ENCODE data around the gene TSC22D2. TPM values are rescaled to one million over a fixed set of nuclear protein-coding genes. Genes with fewer than 3 reads are reported as not detected.

Gene TSC22D2
- total RNA-seq, 4 donors from 2014 or later, result 19.0 to 35.2 (median 22.2) TPM

DNA sequence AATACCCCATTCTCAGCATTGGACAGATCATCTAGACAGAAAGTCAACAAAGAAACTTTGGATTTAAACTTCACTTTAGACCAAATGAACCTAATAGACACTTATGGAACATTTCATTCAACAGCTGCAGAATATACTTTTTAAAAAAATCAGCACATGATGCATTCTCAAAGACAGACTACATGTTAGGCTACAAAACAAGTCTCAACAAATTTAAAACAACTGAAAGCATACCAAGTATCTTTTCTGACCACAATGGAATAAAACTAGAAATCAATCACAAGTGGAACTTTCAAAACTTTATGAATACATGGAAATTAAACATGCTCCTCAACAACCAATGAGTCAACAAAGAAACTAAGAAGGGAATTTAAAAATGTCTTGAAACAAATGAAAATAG lies 100.3 kb downstream of the TSC22D2 start:
- Histone ChIP-seq H3K36me3 (no peaks in the 10 kb centered on the region), H3K27me3 (no peaks in the 10 kb centered on the region), H3K4me3 (no peak overlapping the region), H3K27ac (no peak overlapping the region), H3K9me3 (no peaks in the 10 kb centered on the region), H3K4me1 (no peaks in the 10 kb centered on the region)
- no peak for DNase-seq
- TF ChIP-seq, protein P1, sequence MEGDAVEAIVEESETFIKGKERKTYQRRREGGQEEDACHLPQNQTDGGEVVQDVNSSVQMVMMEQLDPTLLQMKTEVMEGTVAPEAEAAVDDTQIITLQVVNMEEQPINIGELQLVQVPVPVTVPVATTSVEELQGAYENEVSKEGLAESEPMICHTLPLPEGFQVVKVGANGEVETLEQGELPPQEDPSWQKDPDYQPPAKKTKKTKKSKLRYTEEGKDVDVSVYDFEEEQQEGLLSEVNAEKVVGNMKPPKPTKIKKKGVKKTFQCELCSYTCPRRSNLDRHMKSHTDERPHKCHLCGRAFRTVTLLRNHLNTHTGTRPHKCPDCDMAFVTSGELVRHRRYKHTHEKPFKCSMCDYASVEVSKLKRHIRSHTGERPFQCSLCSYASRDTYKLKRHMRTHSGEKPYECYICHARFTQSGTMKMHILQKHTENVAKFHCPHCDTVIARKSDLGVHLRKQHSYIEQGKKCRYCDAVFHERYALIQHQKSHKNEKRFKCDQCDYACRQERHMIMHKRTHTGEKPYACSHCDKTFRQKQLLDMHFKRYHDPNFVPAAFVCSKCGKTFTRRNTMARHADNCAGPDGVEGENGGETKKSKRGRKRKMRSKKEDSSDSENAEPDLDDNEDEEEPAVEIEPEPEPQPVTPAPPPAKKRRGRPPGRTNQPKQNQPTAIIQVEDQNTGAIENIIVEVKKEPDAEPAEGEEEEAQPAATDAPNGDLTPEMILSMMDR (IDR thresholded peaks at IDR 0.05), result no peak
- TF ChIP-seq POLR2A (IDR thresholded peaks at IDR 0.05), result no peak

DNA sequence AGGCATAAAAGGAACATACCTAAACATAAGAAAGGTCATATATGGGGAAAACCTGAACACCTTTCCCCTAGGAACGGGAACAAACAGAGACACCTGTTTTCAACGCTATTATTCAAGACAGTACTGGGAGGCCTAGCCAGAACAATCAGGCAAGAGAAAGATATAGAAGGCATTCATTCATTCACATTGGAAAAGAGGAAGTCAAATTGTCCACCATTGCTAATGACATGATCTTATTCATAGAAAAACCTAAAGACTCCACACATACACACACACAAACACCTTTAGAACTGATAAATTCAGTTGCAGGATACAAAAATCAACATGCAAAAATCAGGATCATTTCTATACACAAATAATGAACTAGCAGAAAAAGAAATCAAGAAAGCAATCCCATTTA lies 101.7 kb downstream of the TSC22D2 start:
- no peak overlapping the region for H3K4me3 ChIP-seq
- TF ChIP-seq, protein P1 (IDR thresholded peaks at IDR 0.05), result no peak
- TF ChIP-seq POLR2A (IDR thresholded peaks at IDR 0.05), result no peak
- no peak overlapping the region for H3K27ac ChIP-seq
- DNase-seq, result no peak
- no peaks in the 10 kb centered on the region for H3K36me3 ChIP-seq
- H3K9me3 ChIP-seq, result no peaks in the 10 kb centered on the region
- H3K27me3 ChIP-seq, result no peaks in the 10 kb centered on the region
- H3K4me1 ChIP-seq, result no peaks in the 10 kb centered on the region

DNA sequence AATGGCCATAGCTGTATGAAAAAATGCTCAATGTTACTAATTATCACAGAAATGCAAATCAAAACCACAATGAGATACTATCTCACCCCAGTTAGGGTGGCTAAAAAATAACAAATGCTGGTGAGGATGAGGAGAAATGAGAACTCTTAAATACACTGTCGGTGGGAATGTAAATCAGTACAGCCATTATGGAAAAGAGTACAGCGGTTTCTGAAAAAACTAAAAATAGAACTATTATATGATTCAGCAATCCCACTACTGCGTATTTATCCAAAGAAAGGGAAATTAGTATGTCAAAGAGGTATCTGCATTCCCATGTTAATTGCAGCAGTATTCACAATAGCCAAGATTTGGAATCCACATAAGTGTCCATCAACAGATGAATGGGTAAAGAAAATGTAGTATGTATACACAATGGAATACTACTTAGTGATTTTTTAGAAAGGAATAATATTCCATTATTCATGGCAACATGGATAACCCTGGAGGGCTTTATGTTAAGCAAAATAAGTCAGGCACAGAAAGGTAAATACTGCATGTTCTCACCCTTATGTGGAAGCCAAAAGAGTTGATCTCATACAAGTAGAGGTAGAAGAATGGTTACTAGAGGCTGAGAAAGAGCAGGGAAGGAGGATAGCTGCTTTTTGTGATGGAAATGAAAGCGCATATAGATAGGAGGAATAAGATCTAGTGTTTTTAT lies 103.2 kb downstream of the TSC22D2 start:
- TF ChIP-seq, protein P1 (IDR thresholded peaks at IDR 0.05), result no peak
- no peak for TF ChIP-seq POLR2A (IDR thresholded peaks at IDR 0.05)
- Histone ChIP-seq H3K4me1 (no peaks in the 10 kb centered on the region), H3K27me3 (no peaks in the 10 kb centered on the region), H3K9me3 (no peaks in the 10 kb centered on the region), H3K27ac (no peak overlapping the region), H3K36me3 (no peaks in the 10 kb centered on the region), H3K4me3 (no peak overlapping the region)
- no peak for DNase-seq

DNA sequence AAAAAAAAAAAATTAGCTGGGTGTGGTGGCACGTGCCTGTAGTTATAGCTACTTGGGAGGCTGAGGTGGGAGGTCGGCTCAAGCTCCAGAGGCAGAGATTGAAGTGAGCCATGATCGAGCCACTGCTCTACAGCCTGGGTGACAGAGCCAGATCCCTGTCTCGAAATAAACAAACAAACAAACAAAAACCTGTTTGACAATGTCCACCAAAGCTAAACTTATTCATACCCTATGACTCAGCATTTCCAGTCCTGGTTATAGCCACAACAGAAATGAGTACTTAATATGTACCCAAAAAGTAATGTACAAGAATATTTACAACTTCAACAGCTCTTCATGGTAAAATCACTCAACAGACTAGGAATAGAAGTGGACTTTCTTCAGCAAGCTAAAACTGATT lies 107.1 kb downstream of the TSC22D2 start:
- Histone ChIP-seq H3K9me3 (no peaks in the 10 kb centered on the region), H3K36me3 (no peaks in the 10 kb centered on the region), H3K4me3 (no peak overlapping the region), H3K4me1 (no peaks in the 10 kb centered on the region), H3K27me3 (no peaks in the 10 kb centered on the region), H3K27ac (no peak overlapping the region)
- no peak for TF ChIP-seq POLR2A (IDR thresholded peaks at IDR 0.05)
- TF ChIP-seq, protein P1 (IDR thresholded peaks at IDR 0.05), result no peak
- DNase-seq, result no peak

Other genes starting within 250 kb of the TSC22D2 start
- 100 to 1,000 TPM; 102 to 136 (median 119) TPM for gene SERP1, start 138.2 kb downstream of the TSC22D2 start, total RNA-seq
- 100 to 1,000 TPM in 2 of 4 donors, 10 to 100 TPM in 2; 83.1 to 201 (median 109) TPM for gene EIF2A, start 138.5 kb downstream of the TSC22D2 start, total RNA-seq
- 10 to 100 TPM; 30.5 to 97.6 (median 75.4) TPM for gene SELENOT, start 195.0 kb downstream of the TSC22D2 start, total RNA-seq